Esophagus muscularis mucosa (tissue), 3 donors: Measurements from ENCODE around the gene USP17L5.
"Not testable (repeated sequence)": the region's sequence is repeated elsewhere in the genome, so short reads cannot be mapped to it uniquely, and the experiment has no call there.

ENCODE experiments used
- CTCF ChIP-seq, 3 experiments: fragments of 200-600 bp in 2 of 3; fragments of 450-650 bp in 1 of 3; sonication (generic) in 2 of 3; IDR thresholded peaks; one replicate each; pipeline ENCODE4 v1.5.1; 2017 to 2019; ENCODE audit warnings: antibody characterized with exemption in 3 of 3, mild to moderate bottlenecking in 2 of 3, moderate library complexity in 1 of 3
- EP300 ChIP-seq: sonication (generic); formaldehyde crosslinking; IDR thresholded peaks from one replicate; pipeline ENCODE4 v1.6.1; 2017; ENCODE audit warnings: antibody characterized with exemption

- not testable (repeated sequence) for TF ChIP-seq CTCF (IDR thresholded peaks at IDR 0.05); EP300
Observed at GRCh38 chr4:9339103-9339502, at the start of gene USP17L5.
